ENCODE data around the gene CD200R1.

CD200R1 gene

GRCh38 chr3:112884678-112885290 is 90.1 kb downstream of the CD200R1 start:
- no peak for DNase-seq

- no peak for DNase-seq
These were observed 93.0 kb downstream of the CD200R1 start for GRCh38 chr3:112881891-112882290.

- no peak for DNase-seq
These were observed 99.3 kb downstream of the CD200R1 start for GRCh38 chr3:112875561-112875960.

GRCh38 chr3:112874725-112875124 is 100.2 kb downstream of the CD200R1 start:
- no peak for DNase-seq

DNA sequence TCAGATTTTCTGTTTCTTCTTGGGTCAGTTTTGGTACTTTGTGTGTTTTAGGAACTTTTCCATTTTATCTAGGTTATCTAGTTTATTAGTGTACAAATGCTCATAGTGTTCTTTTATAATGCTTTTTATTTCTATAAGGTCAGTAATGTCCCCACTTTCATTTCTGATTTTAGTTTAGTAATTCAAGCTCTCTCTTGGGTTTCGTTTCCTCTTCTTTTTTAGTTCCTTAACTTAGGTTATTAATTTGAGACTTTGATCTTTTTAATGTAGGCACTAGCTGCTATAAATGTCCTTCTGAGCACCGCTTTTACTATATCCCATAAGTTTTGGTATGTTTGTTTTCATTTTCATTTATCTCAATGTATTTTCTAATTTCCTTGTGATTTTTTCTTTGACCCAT is 101.3 kb downstream of the CD200R1 start:
- no peak for DNase-seq

DNA sequence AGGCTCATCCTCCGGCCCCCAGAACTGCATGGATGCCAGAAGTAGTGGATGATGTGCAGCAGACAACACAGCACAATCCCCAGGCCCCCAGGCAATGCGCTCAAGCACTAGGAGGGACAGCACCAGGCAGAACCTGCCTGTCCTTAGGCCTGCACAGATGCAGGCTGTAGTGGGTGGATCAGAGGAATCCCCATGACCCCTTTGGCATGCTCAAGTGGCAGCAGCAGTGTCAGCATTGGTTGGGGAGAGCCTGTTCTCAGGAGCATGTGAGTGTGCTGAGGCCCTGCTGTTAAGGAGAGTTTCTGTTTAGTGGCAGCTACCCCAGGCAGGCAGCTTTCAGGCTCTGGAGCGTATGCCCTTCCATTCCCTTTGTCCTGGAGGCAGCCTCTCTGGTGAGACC is 103.2 kb downstream of the CD200R1 start:
- DNase-seq, result no peak
